Type B pancreatic cell (in vitro differentiated cells): ENCODE results near the gene NDUFS2. TPM values are rescaled to one million over a fixed set of nuclear protein-coding genes. Genes with fewer than 3 reads are reported as not detected.

Source experiments
- DNase-seq: peaks from one replicate; pipeline ENCODE4 v3.0.0; 2021; ENCODE audit warnings: mixed read lengths; ENCODE audit not compliant: unreplicated experiment; ENCODE audit errors: extremely low spot score
- H3K27ac Mint-ChIP-seq: 2 replicates; pipeline ENCODE4 v1.8.0; 2021; ENCODE audit warnings: mild to moderate bottlenecking, mixed read lengths
- H3K27me3 Mint-ChIP-seq: 2 replicates; pipeline ENCODE4 v1.8.0; 2021; ENCODE audit warnings: mixed read lengths
- H3K36me3 Mint-ChIP-seq: 2 replicates; pipeline ENCODE4 v1.8.0; 2021; ENCODE audit warnings: mixed read lengths
- H3K4me1 Mint-ChIP-seq: one replicate; pipeline ENCODE4 v1.8.0; 2021; ENCODE audit warnings: mixed read lengths; ENCODE audit not compliant: unreplicated experiment
- H3K4me3 Mint-ChIP-seq: 2 replicates; pipeline ENCODE4 v1.8.0; 2021; ENCODE audit warnings: mild to moderate bottlenecking, mixed read lengths
- H3K9me3 Mint-ChIP-seq: 2 replicates; pipeline ENCODE4 v1.8.0; 2021; ENCODE audit warnings: mixed read lengths
- total RNA-seq: library from RNA; stranded (reverse); gene quantifications from 2 replicates; pipeline ENCODE4 v1.2.1, GENCODE V29; 2021; ENCODE audit warnings: low replicate concordance
- TF ChIP-seq, protein P1 (sequence below): fragments of 200-600 bp; sonication (generic); conservative IDR thresholded peaks from 2 replicates; pipeline ENCODE4 v1.5.0; 2021; ENCODE audit warnings: antibody characterized with exemption, mild to moderate bottlenecking

NDUFS2 gene
- total RNA-seq, 1 donor from 2014 or later: 93.1 TPM

- DNase-seq: no peak
- peaks cover 13% of the 10 kb centered on the region for H3K36me3 Mint-ChIP-seq
- TF ChIP-seq, protein P1, sequence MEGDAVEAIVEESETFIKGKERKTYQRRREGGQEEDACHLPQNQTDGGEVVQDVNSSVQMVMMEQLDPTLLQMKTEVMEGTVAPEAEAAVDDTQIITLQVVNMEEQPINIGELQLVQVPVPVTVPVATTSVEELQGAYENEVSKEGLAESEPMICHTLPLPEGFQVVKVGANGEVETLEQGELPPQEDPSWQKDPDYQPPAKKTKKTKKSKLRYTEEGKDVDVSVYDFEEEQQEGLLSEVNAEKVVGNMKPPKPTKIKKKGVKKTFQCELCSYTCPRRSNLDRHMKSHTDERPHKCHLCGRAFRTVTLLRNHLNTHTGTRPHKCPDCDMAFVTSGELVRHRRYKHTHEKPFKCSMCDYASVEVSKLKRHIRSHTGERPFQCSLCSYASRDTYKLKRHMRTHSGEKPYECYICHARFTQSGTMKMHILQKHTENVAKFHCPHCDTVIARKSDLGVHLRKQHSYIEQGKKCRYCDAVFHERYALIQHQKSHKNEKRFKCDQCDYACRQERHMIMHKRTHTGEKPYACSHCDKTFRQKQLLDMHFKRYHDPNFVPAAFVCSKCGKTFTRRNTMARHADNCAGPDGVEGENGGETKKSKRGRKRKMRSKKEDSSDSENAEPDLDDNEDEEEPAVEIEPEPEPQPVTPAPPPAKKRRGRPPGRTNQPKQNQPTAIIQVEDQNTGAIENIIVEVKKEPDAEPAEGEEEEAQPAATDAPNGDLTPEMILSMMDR: no peak
- peaks cover 5% of the 10 kb centered on the region for H3K4me1 Mint-ChIP-seq
- no peak overlapping the region for H3K27ac Mint-ChIP-seq
- no peaks in the 10 kb centered on the region for H3K27me3 Mint-ChIP-seq
- no peaks in the 10 kb centered on the region for H3K9me3 Mint-ChIP-seq
- peak overlapping the region; percentile 97 for H3K4me3 Mint-ChIP-seq
Measured at GRCh38 chr1:161168906-161169305, 33.3 kb upstream of the NDUFS2 start.

GRCh38 chr1:161171191-161171590, 31.0 kb upstream of the NDUFS2 start:
- Mint-ChIP-seq H3K36me3 (peaks cover 18% of the 10 kb centered on the region), H3K27ac (no peak overlapping the region)

DNA sequence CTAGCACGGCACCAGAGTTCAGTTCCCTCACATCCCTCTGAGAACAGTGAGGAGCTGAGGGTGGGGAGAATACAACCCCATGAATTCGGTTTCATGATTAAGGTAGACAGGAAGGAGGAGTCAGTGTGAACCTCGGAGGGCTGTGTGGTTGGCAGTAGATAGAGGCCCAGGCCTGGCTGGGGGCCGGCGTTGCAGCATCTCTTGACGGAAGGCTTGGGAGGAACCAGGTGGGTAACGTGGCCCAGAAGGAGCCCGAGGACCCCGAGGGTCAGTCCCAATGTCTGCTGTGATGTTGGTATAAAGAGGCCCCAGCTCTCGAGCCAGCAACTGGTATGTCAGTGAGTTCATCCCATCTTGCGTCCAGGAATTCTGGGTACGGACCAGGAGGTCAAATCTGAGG, 30.5 kb upstream of the NDUFS2 start:
- Mint-ChIP-seq H3K27me3 (no peaks in the 10 kb centered on the region), H3K4me3 (no peak overlapping the region), H3K36me3 (peaks cover 18% of the 10 kb centered on the region), H3K27ac (no peak overlapping the region), H3K4me1 (peaks cover 15% of the 10 kb centered on the region), H3K9me3 (no peaks in the 10 kb centered on the region)
- DNase-seq: no peak
- TF ChIP-seq, protein P1: no peak

More at GRCh38 chr1:161171191-161171590, 31.0 kb upstream of the NDUFS2 start:
- H3K9me3 Mint-ChIP-seq: no peaks in the 10 kb centered on the region
- H3K27me3 Mint-ChIP-seq: no peaks in the 10 kb centered on the region
- H3K4me3 Mint-ChIP-seq: no peak overlapping the region
- peaks cover 11% of the 10 kb centered on the region for H3K4me1 Mint-ChIP-seq
- TF ChIP-seq, protein P1: no peak
- no peak for DNase-seq

- Mint-ChIP-seq H3K4me1 (peaks cover 18% of the 10 kb centered on the region), H3K9me3 (no peaks in the 10 kb centered on the region), H3K27me3 (no peaks in the 10 kb centered on the region), H3K36me3 (peaks cover 21% of the 10 kb centered on the region), H3K4me3 (no peak overlapping the region), H3K27ac (peak overlapping the region; percentile 43)
- DNase-seq: no peak
- TF ChIP-seq, protein P1: no peak
Measured at GRCh38 chr1:161172349-161172748, 29.8 kb upstream of the NDUFS2 start.

DNA sequence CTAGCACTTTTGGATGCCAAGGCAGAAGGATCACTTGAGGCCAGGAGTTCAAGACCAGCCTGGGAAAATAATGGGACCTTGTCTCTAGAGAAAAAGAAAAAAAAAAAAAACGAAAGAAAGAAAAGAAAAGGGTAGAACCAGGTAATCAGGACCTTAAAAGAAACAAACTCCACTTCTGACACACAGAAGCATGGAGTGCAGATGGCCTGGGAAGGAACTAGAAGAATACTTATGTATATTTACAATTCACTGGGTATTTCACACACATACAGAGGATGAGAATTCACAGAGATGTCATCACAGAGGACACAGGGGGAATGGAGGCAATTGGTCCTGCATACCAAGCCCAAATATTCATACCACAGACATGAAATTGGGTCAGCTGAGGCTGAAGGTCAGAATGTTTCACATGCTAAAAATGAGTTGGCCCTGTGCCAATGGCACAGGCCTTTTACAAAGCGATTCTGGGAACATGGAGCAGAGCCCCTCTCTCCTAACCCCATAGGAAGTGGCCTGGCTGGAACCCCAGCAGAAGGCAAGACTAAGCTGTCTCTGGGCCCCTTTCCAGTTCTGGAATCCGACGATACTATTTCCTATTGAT, 29.3 kb upstream of the NDUFS2 start:
- peaks cover 22% of the 10 kb centered on the region for H3K4me1 Mint-ChIP-seq
- no peak for DNase-seq
- peaks cover 21% of the 10 kb centered on the region for H3K36me3 Mint-ChIP-seq
- H3K4me3 Mint-ChIP-seq: no peak overlapping the region
- H3K9me3 Mint-ChIP-seq: no peaks in the 10 kb centered on the region
- H3K27me3 Mint-ChIP-seq: no peaks in the 10 kb centered on the region
- TF ChIP-seq, protein P1: no peak
- peak overlapping the region; percentile 43 for H3K27ac Mint-ChIP-seq
